NCI-H2196 treated with DMSO at 0.1 percent for 48 hours (cell line): Measurements from ENCODE around the gene ECHDC3.

Experiments
- DNase-seq: peaks from one replicate; lab custom pipeline; 2025; ENCODE audit not compliant: unreplicated experiment; lab: John Stamatoyannopoulos, UW

Gene ECHDC3

DNA sequence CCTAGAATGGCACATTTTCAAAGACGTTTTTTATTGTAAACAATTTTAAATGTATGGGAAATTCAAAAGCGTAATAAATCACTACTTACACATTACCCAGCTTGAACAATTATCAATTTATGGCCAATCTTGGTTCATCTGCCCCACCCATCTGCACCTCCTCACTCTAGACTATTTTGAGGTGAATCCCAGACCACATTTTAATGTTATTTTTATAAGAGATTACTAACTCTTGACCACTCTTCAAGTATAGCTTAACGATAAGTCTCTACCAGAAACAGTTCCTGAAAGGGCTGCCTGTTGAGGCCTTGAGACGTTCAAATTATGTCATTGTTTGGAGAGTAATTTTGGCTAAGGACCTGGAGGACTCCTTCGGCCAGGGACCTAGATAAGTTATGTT, 33.2 kb downstream of the ECHDC3 start:
- DNase-seq: no peak

DNA sequence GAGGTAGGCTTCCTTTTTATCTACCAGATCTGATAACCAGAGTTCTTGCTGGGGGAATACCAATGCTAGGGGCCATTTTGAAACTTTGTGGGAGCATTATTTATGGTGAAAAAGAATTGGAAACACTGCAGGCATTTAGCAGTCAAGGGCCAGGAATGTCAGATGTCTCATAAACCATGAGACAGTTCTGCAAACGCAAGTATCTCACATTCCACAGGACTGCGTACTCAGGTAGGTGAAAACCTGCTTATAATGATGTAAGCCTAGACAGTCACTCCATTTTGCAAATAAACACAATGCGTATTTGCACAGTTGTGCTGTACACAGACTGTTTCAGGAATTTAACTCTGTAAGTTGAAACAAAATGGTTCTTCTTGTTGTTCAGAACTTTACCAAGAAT, 33.9 kb downstream of the ECHDC3 start:
- DNase-seq: no peak

DNA sequence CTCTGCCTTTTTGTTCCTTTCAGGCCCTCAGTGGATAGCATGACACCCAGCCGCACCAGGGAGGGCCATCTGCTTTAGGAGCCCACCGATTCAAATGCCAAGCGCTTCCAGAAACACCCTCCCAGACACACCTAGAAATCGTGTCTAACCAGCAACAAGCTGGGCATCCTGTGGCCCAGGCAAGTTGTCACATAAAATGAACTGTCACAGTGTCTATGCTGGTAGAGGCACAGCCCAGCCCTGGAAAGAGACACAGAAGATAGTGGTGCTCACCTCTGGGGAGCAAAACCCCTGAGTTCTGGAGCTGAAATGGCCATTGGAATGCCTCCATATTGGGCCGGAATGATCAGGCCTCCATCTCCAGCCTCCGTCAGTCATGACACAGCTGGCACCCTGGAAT, 38.9 kb downstream of the ECHDC3 start:
- DNase-seq: no peak

DNA sequence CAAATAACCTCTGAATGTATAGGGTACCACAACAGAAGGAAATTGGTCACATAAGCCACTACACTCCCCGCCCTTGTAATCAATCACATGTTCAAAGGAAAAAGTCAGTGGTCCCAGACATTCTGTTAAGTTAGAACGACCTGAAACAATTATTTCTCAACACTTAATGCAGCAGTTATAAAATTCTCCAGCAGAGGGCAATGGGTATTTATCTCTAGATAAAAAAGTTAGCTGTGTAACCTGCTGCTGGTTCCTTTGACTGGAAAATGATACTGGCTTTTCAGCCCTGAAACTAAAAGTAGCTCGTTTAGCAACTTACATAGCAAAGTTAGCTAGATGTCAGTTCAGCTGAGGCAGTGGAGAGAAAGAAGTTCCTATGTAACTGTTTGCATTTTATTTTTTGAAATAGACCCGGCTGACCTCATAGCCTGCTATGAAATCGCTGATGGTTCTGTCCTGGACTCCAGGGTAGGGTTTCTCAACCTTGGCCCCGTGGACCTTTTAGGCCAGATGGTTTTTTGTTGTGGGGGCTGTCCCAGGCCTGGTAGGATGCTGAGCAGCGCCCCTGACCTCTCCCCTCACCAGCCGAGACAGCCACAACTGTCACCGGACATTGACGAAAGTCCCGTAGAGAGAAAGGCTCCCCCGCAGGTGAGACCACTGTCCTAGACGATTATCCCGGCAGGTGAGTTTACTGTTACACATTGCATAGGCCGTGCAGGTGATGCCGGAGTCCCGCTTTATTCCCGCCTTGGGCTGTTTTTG, 40.8 kb downstream of the ECHDC3 start:
- no peak for DNase-seq

DNA sequence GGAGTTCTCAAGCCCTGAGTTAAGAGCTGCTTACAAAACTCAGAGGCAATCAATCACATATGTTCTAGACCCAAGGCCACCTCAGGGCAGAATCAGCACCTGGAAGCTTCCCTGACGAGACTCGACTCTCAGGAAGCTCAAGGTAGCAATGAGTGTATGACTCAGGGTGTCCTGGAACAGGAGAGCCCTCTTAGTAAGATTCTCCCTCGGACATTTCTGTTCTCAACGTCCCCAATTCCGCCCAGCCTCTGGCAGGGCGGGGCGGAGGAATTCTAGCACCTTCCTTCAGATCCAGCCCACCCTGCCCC, 41.3 kb downstream of the ECHDC3 start:
- DNase-seq: no peak

DNA sequence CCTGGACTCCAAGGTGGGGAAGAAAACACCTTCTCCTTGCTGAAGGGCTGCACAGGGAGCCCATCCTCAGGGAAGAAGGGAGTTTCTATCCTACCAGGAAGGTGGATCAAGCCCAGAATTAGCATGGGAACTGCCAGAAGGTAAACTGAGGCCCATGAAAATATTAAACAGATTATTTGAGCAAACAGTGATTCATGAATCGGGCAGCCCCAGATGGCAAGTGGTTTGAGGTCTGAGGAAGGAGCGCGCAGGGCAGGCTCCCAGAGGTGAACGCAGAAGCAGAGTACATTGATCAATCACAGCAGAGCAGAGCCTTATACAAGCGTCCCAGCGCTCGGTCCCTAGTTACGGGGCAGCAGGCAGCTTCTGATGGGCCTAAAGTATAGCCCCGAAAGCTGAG, 45.2 kb downstream of the ECHDC3 start:
- DNase-seq: no peak

DNA sequence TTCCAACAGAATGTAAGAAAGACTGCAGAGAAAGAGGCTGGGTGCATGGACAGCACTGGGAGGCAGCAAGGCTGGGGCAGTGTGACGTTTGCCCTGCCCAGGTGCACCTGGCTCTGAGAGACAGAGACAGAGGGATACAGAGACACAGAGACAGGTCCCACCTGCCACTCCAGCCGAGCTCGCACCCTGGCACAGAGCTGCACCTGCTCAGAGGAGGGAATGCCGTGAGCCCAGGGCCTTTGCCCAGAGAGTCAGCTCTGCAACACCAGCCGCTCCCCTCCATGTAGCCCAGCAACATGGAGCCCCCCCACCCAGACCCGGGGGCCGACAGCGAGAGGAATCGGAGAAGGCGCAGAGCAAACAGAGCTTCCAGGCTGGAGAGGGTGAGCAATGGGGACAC, 45.7 kb downstream of the ECHDC3 start:
- no peak for DNase-seq

DNA sequence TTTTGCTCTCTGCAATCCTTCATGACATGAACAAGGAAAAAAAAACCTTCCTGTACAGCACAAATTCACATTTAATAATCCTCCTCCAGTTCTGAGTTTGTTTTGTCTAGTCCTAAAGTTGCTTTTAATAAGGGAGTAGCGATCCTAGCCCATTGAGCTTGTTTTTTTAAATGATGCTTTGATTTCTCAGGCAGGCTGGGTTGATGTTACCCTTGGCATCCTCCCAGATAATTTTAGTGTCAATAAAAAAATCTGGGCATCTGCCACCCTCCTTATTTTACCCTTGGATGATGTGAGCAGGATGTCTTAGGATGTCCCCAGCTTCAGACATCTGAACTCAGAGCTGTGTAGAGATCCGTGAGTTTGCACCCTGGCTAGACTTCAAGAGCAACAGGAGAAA, 47.1 kb downstream of the ECHDC3 start:
- DNase-seq: no peak

DNA sequence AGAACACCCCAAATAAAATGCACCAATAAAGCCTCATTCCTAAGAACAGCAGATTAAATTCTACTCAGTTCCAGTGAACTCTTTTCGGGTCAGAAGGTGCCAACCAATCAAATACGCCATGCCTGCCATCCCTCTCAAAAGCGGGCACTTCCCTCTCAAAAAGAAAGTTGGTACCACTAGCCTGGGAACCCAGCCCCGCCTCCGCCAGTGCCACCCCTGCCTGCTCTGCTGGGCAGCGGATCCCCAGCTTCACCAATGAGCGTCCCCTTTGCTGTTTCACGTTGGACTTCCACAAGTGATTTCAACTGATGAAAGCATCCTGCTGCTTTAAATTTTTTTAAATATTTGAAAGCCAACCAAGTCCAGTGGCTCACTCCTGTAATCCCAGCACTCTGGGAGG, 47.8 kb downstream of the ECHDC3 start:
- no peak for DNase-seq

DNA sequence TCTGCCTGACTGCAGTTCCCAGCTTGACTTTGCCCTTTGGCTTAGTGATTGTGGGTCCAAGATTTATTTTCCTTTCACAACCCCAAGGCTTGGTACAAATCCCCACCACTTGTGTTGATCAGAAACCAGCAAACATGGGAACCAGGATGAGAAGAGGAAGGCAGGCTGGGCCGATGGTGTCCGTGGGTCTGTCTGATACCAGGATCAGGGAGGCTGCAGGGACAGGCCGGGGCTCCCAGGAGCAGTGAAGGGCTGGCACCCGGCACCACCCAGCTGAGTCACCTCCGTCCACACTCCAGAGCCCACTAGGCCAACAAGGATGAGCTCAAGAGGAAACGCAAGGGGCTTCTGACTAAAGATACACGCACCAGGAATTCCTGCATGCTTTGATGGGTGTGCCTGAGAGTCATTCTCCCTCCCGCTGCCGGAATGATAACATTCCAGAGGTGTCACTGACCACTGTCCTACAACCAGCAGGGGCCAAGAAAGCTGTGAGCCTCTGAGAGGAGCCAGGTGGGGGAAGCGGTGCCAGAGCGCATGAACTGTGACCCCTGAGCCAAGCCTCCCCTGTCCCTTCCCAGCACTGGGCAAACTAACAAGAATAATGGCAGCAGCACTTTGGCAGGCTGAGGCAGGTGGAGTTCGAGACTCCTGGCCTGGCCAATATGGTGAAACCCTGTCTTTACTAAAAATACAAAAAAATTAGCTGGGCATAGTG, 51.7 kb downstream of the ECHDC3 start:
- no peak for DNase-seq

DNA sequence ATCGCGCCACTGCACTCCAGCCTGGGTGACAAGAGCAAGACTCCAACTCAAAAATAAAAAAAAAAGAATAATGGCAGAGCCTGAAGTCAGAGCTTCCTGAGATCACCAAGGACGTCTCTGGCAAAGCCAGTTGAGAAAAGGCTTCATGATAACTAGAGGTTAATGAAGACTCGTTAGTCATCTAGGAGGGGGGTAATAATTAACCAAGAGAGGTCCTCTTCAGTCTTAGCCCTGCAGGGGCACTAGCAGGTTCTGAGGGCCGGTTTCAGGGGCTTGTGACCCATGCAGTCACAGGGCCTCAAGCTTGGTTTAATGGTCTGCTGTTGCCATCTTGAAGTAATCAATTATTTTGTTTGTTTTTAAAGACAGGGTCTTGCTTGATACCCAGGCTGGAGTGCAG, 52.4 kb downstream of the ECHDC3 start:
- no peak for DNase-seq

DNA sequence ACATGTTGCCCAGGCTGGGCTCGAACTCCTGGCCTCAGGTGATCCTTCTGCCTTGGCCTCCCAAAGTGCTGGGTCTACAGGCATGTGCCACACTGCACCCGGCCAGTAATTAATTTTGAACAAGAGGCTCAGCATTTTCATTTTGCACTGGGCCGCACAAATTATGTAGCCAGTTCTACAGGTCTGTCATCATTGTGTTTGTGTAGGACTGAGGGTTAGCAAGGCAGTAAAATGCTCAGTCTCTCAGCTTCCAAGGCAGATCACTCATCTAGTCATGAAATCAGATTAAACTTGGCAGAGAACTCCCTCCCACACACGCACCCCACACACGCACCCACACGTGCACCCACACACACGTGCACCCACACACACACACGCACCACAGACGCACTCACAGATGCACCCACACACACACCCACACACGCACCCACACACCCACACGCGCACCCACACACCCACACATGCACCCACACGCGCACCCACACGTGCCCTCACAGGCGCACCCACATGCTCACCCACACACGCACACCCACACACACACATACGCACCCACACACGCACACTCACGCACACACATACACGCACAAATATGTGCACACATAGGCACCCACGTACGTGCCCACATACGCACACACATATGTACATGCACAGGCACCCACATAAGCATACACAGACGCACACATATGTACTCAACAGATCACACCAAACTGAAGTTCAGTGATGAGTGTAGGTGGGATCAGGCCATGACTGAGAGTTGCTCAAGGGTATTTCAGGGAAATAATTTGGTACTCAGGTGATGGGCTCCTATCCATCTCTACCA, 53.1 kb downstream of the ECHDC3 start:
- DNase-seq: no peak

DNA sequence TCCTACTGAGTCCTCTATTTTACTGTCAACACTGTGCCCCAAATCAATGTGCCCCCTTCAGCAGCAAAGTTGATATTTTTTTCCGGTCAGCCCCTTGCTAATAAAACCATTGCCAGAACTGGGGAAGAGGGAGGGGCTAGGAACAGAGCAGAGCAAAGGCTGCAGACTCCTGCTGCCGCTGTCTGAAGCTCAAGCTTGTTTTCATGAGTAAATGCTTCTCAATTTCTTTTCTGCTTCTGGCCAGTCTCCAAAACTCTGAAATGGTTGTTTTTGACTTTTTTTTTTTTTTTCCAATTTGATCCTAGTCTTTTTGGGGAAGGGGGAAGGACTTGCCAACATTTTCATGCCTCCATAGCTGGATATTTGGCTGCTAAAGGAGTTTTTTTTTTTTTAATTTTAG, 54.3 kb downstream of the ECHDC3 start:
- DNase-seq: no peak

DNA sequence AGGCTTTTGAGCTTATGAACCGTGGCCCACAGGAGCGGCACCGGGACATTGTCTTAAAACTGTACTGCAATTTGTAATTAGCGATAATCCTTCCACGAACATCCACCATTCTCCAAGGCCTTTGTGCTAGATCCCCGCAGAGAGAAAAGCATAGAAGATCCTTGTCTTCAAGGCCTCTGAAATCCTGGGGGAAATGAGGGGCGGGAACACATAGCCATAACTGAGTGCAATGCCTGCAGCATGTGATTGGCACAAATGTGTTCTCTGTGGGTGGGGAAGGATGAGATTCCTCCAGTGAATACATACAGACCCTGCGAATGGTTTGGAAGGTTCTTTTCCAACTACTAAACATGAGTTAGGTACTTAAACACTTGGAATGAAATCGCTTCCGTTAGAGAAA, 55.1 kb downstream of the ECHDC3 start:
- DNase-seq: no peak

DNA sequence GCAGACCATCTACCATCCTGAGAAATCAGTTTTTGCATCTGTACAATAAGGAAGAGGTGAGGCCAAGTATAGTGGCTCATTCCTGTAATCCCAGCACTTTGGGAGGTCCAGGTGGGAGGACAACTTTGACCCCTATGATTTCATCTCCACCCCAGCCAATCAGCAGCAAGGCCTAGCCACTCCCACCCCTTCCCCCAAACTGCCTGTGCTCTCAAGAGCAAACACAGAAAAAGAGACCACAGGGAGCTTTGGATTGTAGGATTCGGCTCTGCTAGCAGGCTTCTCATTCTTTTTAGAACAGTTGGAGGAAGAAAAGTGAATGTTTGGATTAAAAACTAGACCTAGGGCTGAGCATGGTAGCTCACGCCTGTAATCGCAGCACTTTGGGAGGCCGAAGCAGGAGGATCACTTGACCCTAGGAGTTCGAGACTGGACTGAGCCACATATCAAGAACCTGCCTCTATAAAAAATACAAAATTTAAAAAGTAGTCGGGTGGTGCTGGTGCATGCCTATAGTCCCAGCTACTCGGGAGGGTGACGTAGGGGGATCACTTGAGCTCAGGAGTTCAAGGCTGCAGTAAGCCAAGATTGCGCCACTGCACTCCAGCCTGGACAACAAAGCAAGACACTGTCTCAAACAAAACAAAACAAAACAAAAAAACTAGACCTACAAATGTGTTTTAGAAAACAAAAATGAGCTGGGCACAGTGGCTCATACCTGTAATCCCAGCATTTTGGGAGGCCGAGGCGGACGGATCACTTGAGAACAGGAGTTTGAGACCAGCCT, 55.9 kb downstream of the ECHDC3 start:
- DNase-seq: no peak

DNA sequence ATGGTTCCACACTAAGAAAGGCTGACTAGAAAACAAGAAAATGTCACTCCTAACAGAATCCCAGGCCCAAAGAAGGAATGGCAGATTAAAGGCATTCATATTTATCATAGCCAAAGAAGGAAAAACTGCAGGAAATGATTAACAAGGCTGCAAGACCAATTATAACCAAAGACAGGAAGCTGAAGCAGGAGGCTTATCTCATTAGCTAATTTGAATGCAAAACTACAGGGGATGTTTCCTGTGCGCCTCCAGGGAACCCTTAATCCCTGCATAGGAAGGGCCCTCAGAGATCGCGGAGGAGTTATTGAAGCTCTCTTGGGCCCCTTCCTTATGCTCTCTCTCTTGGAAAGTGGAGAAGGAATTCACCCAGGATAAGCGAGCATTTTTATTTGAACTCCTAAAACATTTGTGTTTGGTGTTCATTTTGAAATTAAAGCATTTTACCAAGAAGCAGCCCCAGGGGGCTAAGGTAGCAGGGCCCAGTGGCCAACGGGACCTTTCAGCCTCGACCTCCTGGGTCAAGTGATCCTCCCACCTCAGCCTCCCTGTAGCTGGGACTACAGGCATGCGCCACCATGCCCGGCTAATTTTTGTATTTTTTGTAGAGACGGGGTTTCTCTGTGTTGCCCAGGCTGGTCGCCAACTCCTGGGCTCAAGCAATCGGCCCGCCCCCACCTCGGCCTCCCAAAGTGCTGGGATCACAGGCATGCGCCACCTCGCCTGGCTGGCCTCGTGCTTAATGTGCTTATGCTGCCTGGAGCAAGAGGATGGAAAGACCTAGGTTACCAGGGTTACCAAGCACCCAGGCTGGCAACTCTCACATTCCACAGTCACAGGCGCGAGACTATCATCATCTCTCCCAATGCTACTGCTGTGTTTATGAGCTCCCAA, 56.9 kb downstream of the ECHDC3 start:
- DNase-seq: no peak

DNA sequence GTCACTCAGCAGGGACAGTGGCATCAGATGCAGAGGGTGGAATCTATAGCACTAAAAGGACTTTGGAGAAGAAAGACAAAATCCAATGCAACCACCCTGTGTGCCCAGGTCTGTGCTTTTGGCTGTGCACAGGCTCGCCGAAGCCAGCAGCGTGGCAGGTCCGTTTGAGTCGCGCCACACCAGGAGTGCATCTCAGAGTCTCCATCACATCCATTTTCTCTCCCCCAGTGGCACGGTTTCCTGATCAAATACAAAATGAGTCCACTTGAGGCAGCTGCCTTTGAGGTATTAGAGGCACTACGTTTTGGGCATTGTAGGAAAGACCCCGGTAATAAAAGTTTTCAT, 57.5 kb downstream of the ECHDC3 start:
- DNase-seq: no peak

DNA sequence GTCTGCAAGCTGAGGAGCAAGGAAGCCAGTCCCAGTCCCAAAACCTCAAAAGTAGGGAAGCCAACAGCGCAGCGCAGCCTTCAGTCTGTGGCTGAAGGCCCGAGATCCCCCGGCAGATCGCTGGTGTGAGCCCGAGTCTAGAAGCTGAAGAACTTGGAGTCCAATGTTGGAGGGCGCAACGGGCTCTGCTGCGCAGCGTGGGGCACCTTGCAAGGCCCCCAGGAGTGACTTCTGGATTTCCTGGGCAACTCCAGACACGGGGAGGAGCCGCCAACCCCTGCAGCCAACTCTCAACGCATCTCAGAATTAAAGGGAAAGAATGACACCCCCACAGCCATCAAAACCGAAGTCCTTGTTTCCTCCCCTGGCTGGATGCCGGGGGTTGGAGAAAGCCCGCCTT, 62.2 kb downstream of the ECHDC3 start:
- no peak for DNase-seq

DNA sequence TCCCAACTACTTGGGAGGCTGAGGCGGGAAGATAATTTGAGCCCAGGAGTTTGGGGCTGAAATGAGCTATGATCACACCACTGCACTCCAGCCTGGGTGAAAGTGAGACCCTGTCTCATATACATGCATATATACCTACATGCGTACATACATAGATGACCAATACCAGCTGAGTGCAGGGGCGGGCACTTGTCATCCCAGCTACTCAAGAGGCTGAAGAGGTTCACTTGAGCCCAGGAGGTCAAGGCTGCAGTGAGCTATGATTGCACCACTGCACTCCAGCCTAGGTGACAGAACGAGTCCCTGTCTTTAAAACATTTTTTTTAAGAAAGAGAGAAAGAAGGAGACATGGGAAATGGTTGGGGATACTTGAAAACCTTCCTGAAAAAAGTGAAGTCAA, 63.6 kb downstream of the ECHDC3 start:
- no peak for DNase-seq

DNA sequence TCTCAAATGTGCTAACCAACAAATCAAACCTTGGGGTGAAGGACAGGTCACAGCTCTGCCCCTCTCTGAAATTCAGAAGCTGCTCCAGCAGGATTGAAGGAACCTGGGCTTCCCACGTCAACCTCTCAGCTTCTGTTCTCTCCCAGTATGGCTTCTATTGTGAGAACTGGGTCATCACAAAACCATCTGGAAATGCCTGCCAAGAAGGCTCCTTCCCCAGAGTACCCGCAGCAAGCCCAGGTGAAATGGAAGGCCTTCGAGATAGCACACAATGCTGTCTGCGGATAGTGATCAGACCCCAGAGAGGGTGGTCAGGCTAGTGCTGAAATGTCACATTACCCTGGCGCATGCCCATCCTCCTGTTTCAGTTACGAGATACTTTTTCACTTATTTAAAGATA, 64.5 kb downstream of the ECHDC3 start:
- DNase-seq: no peak

DNA sequence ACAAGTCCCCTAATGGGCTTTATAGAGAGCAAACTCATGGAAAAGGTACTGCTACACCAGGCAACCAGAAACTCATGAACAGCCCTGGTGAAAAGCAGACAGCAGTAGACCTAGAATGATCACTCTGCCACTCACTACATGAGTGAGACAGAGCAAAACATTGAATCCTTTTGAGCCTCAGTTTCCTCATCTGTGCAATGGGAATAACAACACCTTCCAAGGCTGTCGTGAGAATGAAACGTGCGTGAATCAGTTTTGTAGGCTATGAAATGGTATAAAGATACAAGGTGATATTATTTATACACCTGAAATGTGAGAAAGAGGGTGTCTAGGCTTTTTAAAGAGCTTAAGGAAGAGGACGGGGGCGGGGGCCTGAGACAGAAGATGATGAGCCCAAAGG, 66.6 kb downstream of the ECHDC3 start:
- DNase-seq: no peak
